H1 (cell line): ENCODE data around the gene DNAJB6. TPM values are rescaled to one million over a fixed set of nuclear protein-coding genes. Genes with fewer than 3 reads are reported as not detected.

Source experiments
- CTCF ChIA-PET: fragments of 300-600 bp; sonication (Branson Sonifier 250); formaldehyde crosslinking; loops from one replicate; lab custom pipeline; 2021; ENCODE audit not compliant: partially characterized antibody; lab: Charles Lee
- POLR2A ChIA-PET: fragments of 300-600 bp; sonication (Branson Sonifier 250); formaldehyde crosslinking; loops from one replicate; lab custom pipeline; 2021; ENCODE audit warnings: inconsistent platforms; ENCODE audit not compliant: partially characterized antibody; lab: Charles Lee
- DNase-seq, 2 experiments: peaks; one replicate each; pipeline versions ENCODE4 v3.0.0 to v3.0.0-alpha.2; 2010 to 2022; ENCODE audit warnings: low spot score in 2 of 2, low read depth in 1 of 2, mixed read lengths in 1 of 2
- FAIRE-seq: peaks from 2 replicates; lab custom pipeline; 2011; peaks lifted over from hg19 to GRCh38; lab: Jason Lieb, UNC
- H2AFZ ChIP-seq: 2 replicates; pipeline ENCODE4 v1.8.1; 2012; ENCODE audit warnings: low read length, inconsistent platforms
- H2AK5ac ChIP-seq: 2 replicates; pipeline ENCODE4 v1.6.1; 2013; ENCODE audit warnings: low read depth, low read length
- H2BK120ac ChIP-seq: replicated peaks from 2 replicates; pipeline ENCODE3; 2013; ENCODE audit warnings: low read depth, low read length, inconsistent platforms
- H2BK12ac ChIP-seq: 2 replicates; pipeline ENCODE4 v1.6.1; 2013; ENCODE audit warnings: low read depth, low read length
- H2BK15ac ChIP-seq: 2 replicates; pipeline ENCODE4 v1.6.1; 2013; ENCODE audit warnings: low read length
- H2BK20ac ChIP-seq: 2 replicates; pipeline ENCODE4 v1.6.1; 2013; ENCODE audit warnings: low read length
- H2BK5ac ChIP-seq: 2 replicates; pipeline ENCODE4 v1.6.1; 2013; ENCODE audit warnings: low read depth, low read length
- H3K14ac ChIP-seq: 2 replicates; pipeline ENCODE4 v1.6.1; 2013; ENCODE audit warnings: inconsistent platforms; ENCODE audit not compliant: insufficient read length
- H3K18ac ChIP-seq: 2 replicates; pipeline ENCODE4 v1.6.1; 2013; ENCODE audit warnings: low read length; ENCODE audit errors: extremely low read depth
- H3K23ac ChIP-seq: 2 replicates; pipeline ENCODE4 v1.6.1; 2013; ENCODE audit warnings: inconsistent platforms; ENCODE audit not compliant: insufficient read length
- H3K23me2 ChIP-seq: 2 replicates; pipeline ENCODE4 v1.6.1; 2013; ENCODE audit warnings: low read depth, low read length
- H3K27ac ChIP-seq: 2 replicates; pipeline ENCODE4 v1.6.1; 2011; ENCODE audit warnings: low read depth, low read length, inconsistent platforms
- H3K27me3 ChIP-seq, 4 experiments: replicated peaks in 1 of 4; 1 replicate in 1 of 4; 2 replicates in 3 of 4; pipeline versions ENCODE4 v1.6.1 to v1.8.1; 2011 to 2013; ENCODE audit warnings: low read length in 3 of 4, mild to moderate bottlenecking in 3 of 4, inconsistent platforms in 2 of 4, mixed read lengths in 2 of 4, moderate library complexity in 1 of 4; ENCODE audit not compliant: control insufficient read depth in 3 of 4, insufficient read depth in 3 of 4; ENCODE audit errors: extremely low read depth in 1 of 4
- H3K36me3 ChIP-seq, 4 experiments: 2 replicates each; pipeline versions ENCODE4 v1.6.1 to v1.8.1; 2011 to 2013; ENCODE audit warnings: mild to moderate bottlenecking in 4 of 4, low read length in 3 of 4, moderate library complexity in 2 of 4, control low read depth in 1 of 4, inconsistent platforms in 1 of 4; ENCODE audit not compliant: insufficient read depth in 4 of 4, control insufficient read depth in 2 of 4
- H3K4ac ChIP-seq: replicated peaks from 2 replicates; pipeline ENCODE3; 2013; ENCODE audit warnings: low read length, low read depth, mixed read lengths, inconsistent platforms; ENCODE audit not compliant: insufficient read length
- H3K4me1 ChIP-seq, 4 experiments: replicated peaks in 1 of 4; 1 replicate in 1 of 4; 2 replicates in 3 of 4; pipeline versions ENCODE4 v1.6.1 to v1.8.1; 2011 to 2013; ENCODE audit warnings: low read length in 3 of 4, inconsistent platforms in 2 of 4, mixed read lengths in 1 of 4; ENCODE audit not compliant: insufficient read depth in 4 of 4, control insufficient read depth in 3 of 4
- H3K4me2 ChIP-seq, 2 experiments: 2 replicates each; pipeline versions ENCODE4 v1.6.1 to v1.8.1; 2011 to 2013; ENCODE audit warnings: low read depth in 2 of 2, low read length in 2 of 2, control low read depth in 1 of 2, inconsistent platforms in 1 of 2, mild to moderate bottlenecking in 1 of 2; ENCODE audit not compliant: insufficient read depth in 1 of 2
- H3K4me3 ChIP-seq, 4 experiments: fragments of 200-600, 300-600 bp in 1 of 4; sonication (generic), shearing (Covaris generic), sonication (Bioruptor Twin) in 1 of 4; 2 replicates each; pipeline versions ENCODE4 v1.5.1 to v1.8.1; 2011 to 2016; ENCODE audit warnings: low read length in 4 of 4, low read depth in 3 of 4, control low read depth in 2 of 4, inconsistent platforms in 2 of 4, mild to moderate bottlenecking in 2 of 4, mixed read lengths in 1 of 4, moderate library complexity in 1 of 4; ENCODE audit not compliant: insufficient read depth in 2 of 4; ENCODE audit errors: extremely low read depth in 1 of 4
- H3K56ac ChIP-seq: replicated peaks from 2 replicates; pipeline ENCODE3; 2013; ENCODE audit warnings: low read depth, mild to moderate bottlenecking, mixed read lengths, low read length, inconsistent platforms; ENCODE audit not compliant: insufficient read length
- H3K79me1 ChIP-seq: 2 replicates; pipeline ENCODE4 v1.6.1; 2013; ENCODE audit warnings: low read depth, low read length, control low read depth
- H3K79me2 ChIP-seq, 2 experiments: 2 replicates each; pipeline versions ENCODE4 v1.6.1 to v1.8.1; 2012 to 2013; ENCODE audit warnings: low read length in 2 of 2, mild to moderate bottlenecking in 2 of 2, inconsistent platforms in 1 of 2; ENCODE audit not compliant: insufficient read depth in 2 of 2, control insufficient read depth in 1 of 2
- H3K9ac ChIP-seq, 4 experiments: replicated peaks in 1 of 4; 1 replicate in 1 of 4; 2 replicates in 3 of 4; pipeline versions ENCODE4 v1.6.1 to v1.8.1; 2011 to 2013; ENCODE audit warnings: low read depth in 3 of 4, low read length in 3 of 4, control low read depth in 2 of 4, mild to moderate bottlenecking in 2 of 4, moderate library complexity in 2 of 4, inconsistent platforms in 1 of 4; ENCODE audit errors: extremely low read depth in 1 of 4
- H3K9me3 ChIP-seq, 2 experiments: 2 replicates each; pipeline versions ENCODE4 v1.6.1 to v1.8.1; 2012 to 2013; ENCODE audit warnings: mild to moderate bottlenecking in 2 of 2, moderate library complexity in 2 of 2, control low read depth in 1 of 2, inconsistent platforms in 1 of 2, low read depth in 1 of 2, low read length in 1 of 2, mixed read lengths in 1 of 2; ENCODE audit not compliant: insufficient read depth in 2 of 2
- H4K20me1 ChIP-seq, 2 experiments: replicated peaks in 1 of 2; 2 replicates each; pipeline versions ENCODE3 to v1.8.1; 2011 to 2013; ENCODE audit warnings: inconsistent platforms in 2 of 2, low read length in 2 of 2, mild to moderate bottlenecking in 1 of 2; ENCODE audit not compliant: insufficient read depth in 2 of 2, control insufficient read depth in 1 of 2
- H4K5ac ChIP-seq: 2 replicates; pipeline ENCODE4 v1.6.1; 2013; ENCODE audit warnings: low read length, low read depth, mixed read lengths, inconsistent platforms; ENCODE audit not compliant: insufficient read length
- H4K8ac ChIP-seq: 2 replicates; pipeline ENCODE4 v1.8.0; 2013; ENCODE audit warnings: mild to moderate bottlenecking, moderate library complexity, low read length, inconsistent platforms; ENCODE audit not compliant: insufficient read depth; ENCODE audit errors: extremely low read depth
- H4K91ac ChIP-seq: replicated peaks from 2 replicates; pipeline ENCODE3; 2013; ENCODE audit warnings: low read length, mixed read lengths, inconsistent platforms; ENCODE audit not compliant: insufficient read length
- CBX8 ChIP-seq: fragments of 300-800, 300-1000 bp; sonication (generic); IDR thresholded peaks from 2 replicates; pipeline ENCODE4 v1.7.1; 2016; ENCODE audit warnings: low read depth, low read length, borderline replicate concordance
- E2F6 ChIP-seq: IDR thresholded peaks from 2 replicates; pipeline ENCODE4 v1.6.1; 2012; ENCODE audit warnings: inconsistent platforms
- EZH2 ChIP-seq: fragments of 200-600 bp; sonication (generic); IDR thresholded peaks from 2 replicates; pipeline ENCODE4 v1.7.1; 2012; ENCODE audit warnings: low read depth, mild to moderate bottlenecking, moderate library complexity, low read length, inconsistent platforms; ENCODE audit not compliant: severe bottlenecking
- FOSL1 ChIP-seq: IDR thresholded peaks from 2 replicates; pipeline ENCODE4 v1.6.1; 2011; ENCODE audit warnings: mild to moderate bottlenecking, low read depth, low read length, moderate library complexity; ENCODE audit not compliant: insufficient read depth
- KDM4A ChIP-seq: IDR thresholded peaks from one replicate; pipeline ENCODE4 v1.7.1; 2012; ENCODE audit warnings: low read depth, mild to moderate bottlenecking, moderate library complexity, low read length, inconsistent platforms; ENCODE audit not compliant: severe bottlenecking
- RXRA ChIP-seq: IDR thresholded peaks from 2 replicates; pipeline ENCODE4 v1.6.1; 2011; ENCODE audit warnings: low read depth, mild to moderate bottlenecking, low read length, moderate library complexity; ENCODE audit not compliant: insufficient read depth
- SAP30 ChIP-seq: fragments of 300-600 bp; sonication (generic); IDR thresholded peaks from 2 replicates; pipeline ENCODE4 v1.7.1; 2012; ENCODE audit warnings: low read length, moderate library complexity, mild to moderate bottlenecking, inconsistent platforms; ENCODE audit not compliant: insufficient read depth, insufficient replicate concordance
- WGBS, 2 experiments: shearing (Covaris generic) in 1 of 2; methylation state at CpG; one replicate each; pipeline versions ENCODE4 v1.1.6 to v1.1.7; 2013 to 2015; ENCODE audit warnings: low lambda C conversion rate in 2 of 2, mixed read lengths in 2 of 2, inconsistent platforms in 1 of 2, low coverage in 1 of 2, missing lambda C conversion rate in 1 of 2; ENCODE audit not compliant: insufficient replicate concordance in 2 of 2, insufficient coverage in 1 of 2, insufficient read length in 1 of 2; ENCODE audit errors: extremely low coverage in 1 of 2, missing lambda C conversion rate in 1 of 2; 5-methylcytosine and 5-hydroxymethylcytosine counted together
- polyA plus RNA-seq, 7 experiments: library from polyadenylated mRNA; depleted of rRNA in 3 of 7; stranded (reverse) in 5 of 7; unstranded in 2 of 7; fragments of >200 nt in 5 of 7; fragments of 200-250 nt in 2 of 7; gene quantifications; 1 replicate in 5 of 7; 2 replicates in 1 of 7; 4 replicates in 1 of 7; pipeline versions ENCODE4 v1.2.1 to v1.2.3, GENCODE V29; 2011 to 2013; ENCODE audit warnings: missing spikeins in 2 of 7, mixed read lengths in 2 of 7
- total RNA-seq: library from RNA; stranded (reverse); fragmentation: NEBNext Ultra II Directional; extraction: Animal tissue kit (Norgen Biotek cat#: 25700); gene quantifications from 2 replicates; pipeline ENCODE4 v1.2.1, GENCODE V29; 2021

The DNAJB6 gene
- total and polyA plus RNA-seq, 2 of the 8 experiments (the other 6 are each of a cell fraction or from before 2014, with no cell fraction given) = 166 to 295 TPM

GRCh38 chr7:157409753-157410727 is 73.2 kb downstream of the DNAJB6 start:
- no peak overlapping the region for H3K4me2 ChIP-seq
- no peak overlapping the region for H4K5ac ChIP-seq
- no peak overlapping the region for H4K8ac ChIP-seq
- H3K27me3 ChIP-seq = no peaks in the 10 kb centered on the region
- H2BK12ac ChIP-seq = no peak overlapping the region
- no peaks in the 10 kb centered on the region for H3K23me2 ChIP-seq
- H2BK15ac ChIP-seq = no peak overlapping the region
- no peak overlapping the region for H3K14ac ChIP-seq
- H3K23ac ChIP-seq = no peak overlapping the region
- H3K9me3 ChIP-seq = no peaks in the 10 kb centered on the region
- no peak overlapping the region for H3K4me3 ChIP-seq
- FAIRE-seq (no peak), DNase-seq (no peak)
- peaks cover 5 to 16% (median 10%) of the 10 kb centered on the region in 4 experiments for H3K4me1 ChIP-seq
- no peak overlapping the region for H3K56ac ChIP-seq
- H3K79me2 ChIP-seq = peaks cover 0 to 32% of the 10 kb centered on the region in 2 experiments; a peak in 1 of 4 replicates
- H2BK120ac ChIP-seq = no peak overlapping the region
- peaks cover 0 to 35% (median 15%) of the 10 kb centered on the region in 4 experiments; a peak in 4 of 8 replicates for H3K36me3 ChIP-seq
- no peak overlapping the region for H3K9ac ChIP-seq
- no peak overlapping the region for H3K18ac ChIP-seq
- WGBS, 2 experiments = 97% methylated on average over 65 of the region's 78 CpGs; no CpG with 5 or more reads in 1 of the 2 experiments
- CTCF ChIA-PET = interaction anchor here (0.6 to 1.6 kb wide), 4 partner anchors 9 to 52 kb away, joined by 3 to 6 read pairs (median 4); no protein-coding TSS in a partner anchor
- H2AFZ ChIP-seq = no peak overlapping the region
- POLR2A ChIA-PET = interaction anchor here (1.2 kb wide), 1 partner anchor 13 kb away, joined by 5 read pairs; no protein-coding TSS in a partner anchor
- H4K91ac ChIP-seq = no peak overlapping the region
- H2BK5ac ChIP-seq = no peak overlapping the region; the same call in 1 of the 2 replicates
- H2AK5ac ChIP-seq = no peak overlapping the region
- H4K20me1 ChIP-seq = peaks cover 18 to 25% of the 10 kb centered on the region in 2 experiments
- H3K79me1 ChIP-seq = peaks cover 15% of the 10 kb centered on the region
- no peak overlapping the region for H3K4ac ChIP-seq
- H2BK20ac ChIP-seq = no peak overlapping the region
- no peak overlapping the region for H3K27ac ChIP-seq
- TF ChIP-seq RXRA (no peak), KDM4A (no peak), E2F6 (no peak), CBX8 (no peak), FOSL1 (no peak), EZH2 (no peak), SAP30 (no peak)
